ENCODE results near the gene GRAMD2B. TPM values are rescaled to one million over a fixed set of nuclear protein-coding genes. Genes with fewer than 3 reads are reported as not detected.
"Not testable (repeated sequence)": the region's sequence is repeated elsewhere in the genome, so short reads cannot be mapped to it uniquely, and the experiment has no call there.

GRAMD2B gene
- total RNA-seq, 2 donors from 2014 or later = 8.3 to 11.7 TPM

DNA sequence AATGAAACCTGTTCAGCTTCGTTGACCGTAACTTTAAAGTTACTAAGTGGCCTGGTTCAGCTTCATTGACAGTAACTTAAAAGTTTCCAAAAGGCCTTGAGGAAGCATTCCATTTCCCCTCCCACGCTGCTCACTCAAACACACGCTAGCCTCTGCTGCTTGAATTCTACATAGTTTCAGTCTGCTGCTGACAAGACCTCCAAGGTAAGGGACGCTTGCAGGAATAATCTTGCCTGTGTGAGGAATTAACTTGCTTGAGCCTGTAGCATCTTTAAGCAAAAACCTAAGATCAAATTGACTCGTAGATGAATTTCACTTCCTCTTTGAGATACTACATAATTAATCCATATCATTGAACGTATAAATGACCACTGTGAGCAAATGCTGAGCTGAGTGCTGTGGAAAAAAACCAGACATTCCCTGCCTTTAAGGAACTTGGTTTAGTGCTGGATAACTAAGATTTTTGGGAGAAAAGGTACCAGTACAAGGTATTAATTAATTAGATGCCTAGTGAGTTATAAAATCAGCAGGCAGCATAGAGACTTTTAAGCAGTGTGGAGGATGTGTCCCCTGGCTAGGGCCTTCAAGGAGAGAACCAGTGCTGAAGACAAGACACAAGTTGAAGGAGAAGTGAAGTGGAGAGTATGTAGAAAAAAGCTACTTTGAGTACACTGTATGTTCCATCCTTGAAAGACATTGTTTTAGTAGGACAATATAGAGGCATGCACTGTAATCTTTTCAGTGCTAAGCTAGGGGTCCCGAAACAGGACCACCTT, 39.2 kb downstream of the GRAMD2B start:
- ATAC-seq (no peak), DNase-seq (no peak)
- Mint-ChIP-seq H3K4me1 (peaks cover 17% of the 10 kb centered on the region), H3K27ac (peak overlapping the region; percentile 34), H3K36me3 (ENCODE audit: low read depth) (peaks cover 11% of the 10 kb centered on the region), H3K27me3 (no peaks in the 10 kb centered on the region), H3K4me3 (no peak overlapping the region)
- no peaks in the 10 kb centered on the region for H3K9me3 ChIP-seq (ENCODE audit: control insufficient read depth, low read length, poor library complexity, severe bottlenecking)

DNA sequence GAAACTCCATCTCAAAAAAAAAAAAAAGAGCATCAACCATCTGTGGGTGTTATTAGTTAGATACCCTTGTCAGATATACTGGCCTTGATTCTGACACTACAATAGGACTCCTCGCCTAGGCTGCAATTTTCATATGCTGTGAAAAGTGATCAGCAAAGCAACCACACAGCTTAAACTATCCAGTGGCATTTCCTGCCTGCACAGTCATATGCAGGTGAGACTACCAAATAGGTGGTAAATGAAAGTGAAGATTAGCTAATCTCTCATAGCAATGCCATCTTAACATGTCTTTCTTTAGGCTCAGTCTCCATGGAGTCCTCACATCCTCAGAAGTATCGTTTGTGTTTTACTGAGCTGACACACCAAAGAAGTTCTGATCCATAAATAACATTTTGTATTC, 40.8 kb downstream of the GRAMD2B start:
- ATAC-seq (peak; percentile 42), DNase-seq (no peak)
- no peaks in the 10 kb centered on the region for H3K27me3 Mint-ChIP-seq
- no peaks in the 10 kb centered on the region for H3K9me3 ChIP-seq (ENCODE audit: control insufficient read depth, low read length, poor library complexity, severe bottlenecking)
- peaks cover 17% of the 10 kb centered on the region for H3K4me1 Mint-ChIP-seq
- H3K4me3 Mint-ChIP-seq = no peak overlapping the region
- no peak overlapping the region for H3K27ac Mint-ChIP-seq
- H3K36me3 Mint-ChIP-seq (ENCODE audit: low read depth) = peaks cover 10% of the 10 kb centered on the region

DNA sequence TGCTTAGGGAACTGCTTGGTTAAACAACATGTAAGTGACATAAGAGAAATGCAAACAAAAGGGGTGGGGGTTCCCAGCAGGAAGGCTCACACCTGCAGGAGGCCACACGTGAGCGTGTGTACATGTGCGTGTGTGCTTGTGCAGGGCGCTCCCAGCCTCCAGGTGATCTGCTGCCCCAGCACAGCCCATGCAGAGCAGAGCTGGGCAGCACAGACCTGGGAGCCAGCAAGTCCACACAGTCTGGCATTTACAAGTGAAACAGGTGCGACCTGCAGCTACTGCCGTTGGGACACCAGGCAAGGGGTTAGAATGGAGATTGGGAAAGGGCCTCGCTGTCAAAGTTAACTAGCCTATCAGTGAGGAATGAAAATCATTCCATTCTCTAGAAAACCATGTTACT, 41.8 kb downstream of the GRAMD2B start:
- H3K9me3 ChIP-seq (ENCODE audit: control insufficient read depth, low read length, poor library complexity, severe bottlenecking) = no peaks in the 10 kb centered on the region
- Mint-ChIP-seq H3K27me3 (no peaks in the 10 kb centered on the region), H3K27ac (no peak overlapping the region), H3K36me3 (ENCODE audit: low read depth) (peaks cover 10% of the 10 kb centered on the region), H3K4me3 (no peak overlapping the region), H3K4me1 (peaks cover 17% of the 10 kb centered on the region)
- ATAC-seq (no peak), DNase-seq (no peak)

DNA sequence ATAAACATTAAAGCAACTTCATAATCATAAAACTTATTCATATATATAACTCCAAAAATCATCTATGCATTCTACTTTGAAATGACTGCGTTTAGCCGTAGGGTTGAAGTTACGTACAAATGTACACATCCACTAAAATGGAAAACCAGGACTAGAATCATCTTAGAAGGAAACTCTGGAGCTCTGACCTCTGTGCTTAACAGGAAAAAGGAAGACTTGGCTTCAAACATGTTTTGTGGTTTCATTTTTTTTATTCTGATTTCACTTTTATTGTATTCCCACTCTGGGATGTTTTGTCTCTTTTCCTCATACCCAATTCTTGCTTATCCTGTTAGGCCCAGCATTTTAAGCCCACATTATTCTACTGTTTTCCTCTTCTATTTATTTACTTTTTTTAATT, 44.9 kb downstream of the GRAMD2B start:
- H3K4me1 Mint-ChIP-seq = peaks cover 8% of the 10 kb centered on the region
- H3K27ac Mint-ChIP-seq = no peak overlapping the region
- no peaks in the 10 kb centered on the region for H3K9me3 ChIP-seq (ENCODE audit: control insufficient read depth, low read length, poor library complexity, severe bottlenecking)
- peaks cover 8% of the 10 kb centered on the region for H3K36me3 Mint-ChIP-seq (ENCODE audit: low read depth)
- ATAC-seq (no peak), DNase-seq (no peak)
- no peak overlapping the region for H3K4me3 Mint-ChIP-seq
- no peaks in the 10 kb centered on the region for H3K27me3 Mint-ChIP-seq

DNA sequence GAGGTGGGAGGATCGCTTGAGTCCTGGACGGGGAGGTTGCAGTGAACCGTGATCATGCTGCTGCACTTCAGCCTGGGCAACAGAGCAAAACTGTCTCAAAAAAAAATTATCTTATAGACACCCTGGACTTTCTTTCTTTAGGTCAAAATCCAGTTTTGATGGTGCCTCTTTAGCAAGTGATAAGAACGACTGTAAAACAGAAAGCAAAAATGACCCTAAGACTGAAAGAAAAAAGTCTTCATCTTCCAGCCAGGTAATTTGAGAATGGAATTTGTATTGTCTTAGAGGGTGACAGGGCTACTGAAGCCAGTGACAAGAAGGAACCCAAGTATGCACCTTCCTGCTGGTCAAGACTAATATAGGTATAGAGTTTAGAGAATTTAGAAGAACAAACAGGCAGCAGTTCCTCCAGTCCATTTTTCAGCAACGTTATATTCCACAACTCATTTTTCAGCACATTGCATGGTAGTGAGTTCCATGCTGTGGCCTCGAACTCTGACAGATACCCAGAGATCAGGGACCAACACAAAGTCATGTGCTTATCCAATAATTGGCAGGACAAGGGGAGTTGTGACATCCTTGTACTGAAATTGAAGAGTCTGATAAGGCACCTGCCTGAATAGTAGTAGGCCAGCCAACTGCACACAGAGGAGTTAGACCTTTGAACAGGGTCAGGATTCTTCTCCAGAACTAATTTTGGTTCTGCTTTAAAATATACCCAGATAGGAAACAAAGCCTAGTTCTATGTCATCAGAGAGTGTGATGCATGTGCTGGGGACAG, 46.5 kb downstream of the GRAMD2B start:
- H3K9me3 ChIP-seq (ENCODE audit: control insufficient read depth, low read length, poor library complexity, severe bottlenecking) = no peaks in the 10 kb centered on the region
- H3K36me3 Mint-ChIP-seq (ENCODE audit: low read depth) = peaks cover 7% of the 10 kb centered on the region
- no peak overlapping the region for H3K27ac Mint-ChIP-seq
- DNase-seq (no peak), ATAC-seq (no peak)
- H3K4me1 Mint-ChIP-seq = peaks cover 3% of the 10 kb centered on the region
- no peaks in the 10 kb centered on the region for H3K27me3 Mint-ChIP-seq
- no peak overlapping the region for H3K4me3 Mint-ChIP-seq

DNA sequence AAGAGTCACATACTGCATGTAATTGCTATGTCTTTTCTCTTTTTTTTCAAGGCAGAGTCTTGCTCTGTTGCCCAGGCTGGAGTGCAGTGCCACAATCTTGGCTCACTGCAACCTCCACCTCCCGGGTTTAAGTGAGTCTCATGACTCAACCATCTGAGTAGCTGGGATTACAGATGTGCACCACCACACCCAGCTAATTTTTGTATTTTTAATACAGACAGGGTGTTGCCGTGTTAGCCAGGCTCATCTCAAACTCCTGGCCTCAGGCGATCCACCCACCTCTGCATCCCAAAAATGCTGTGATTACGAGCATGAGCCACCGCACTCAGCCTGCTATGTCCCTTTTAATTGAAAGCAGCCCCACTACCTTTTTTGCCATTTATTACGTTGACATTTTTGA, 47.3 kb downstream of the GRAMD2B start:
- not testable (repeated sequence) for H3K4me1 Mint-ChIP-seq; H3K9me3 ChIP-seq (ENCODE audit: control insufficient read depth, low read length, poor library complexity, severe bottlenecking); H3K27me3 Mint-ChIP-seq; H3K27ac Mint-ChIP-seq; H3K4me3 Mint-ChIP-seq; DNase-seq; H3K36me3 Mint-ChIP-seq (ENCODE audit: low read depth); ATAC-seq

DNA sequence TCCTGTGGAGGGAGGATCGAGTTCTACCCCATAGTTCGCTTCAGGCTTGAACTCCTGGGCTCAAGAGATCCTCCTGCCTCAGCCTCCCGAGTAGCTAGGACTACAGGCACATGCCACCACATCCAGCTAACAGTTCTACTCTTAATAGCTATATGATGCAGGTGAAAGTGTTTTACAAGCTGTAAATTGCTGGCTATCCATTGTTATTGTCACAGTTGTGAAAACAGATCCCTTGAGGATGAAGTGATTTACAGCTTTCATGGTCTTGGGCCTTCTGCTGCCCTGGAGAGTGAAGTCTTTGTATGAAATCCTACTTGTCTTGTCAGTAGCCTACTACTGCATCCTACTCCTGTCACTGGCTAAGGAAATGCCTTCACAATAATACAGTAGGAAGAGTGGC, 48.0 kb downstream of the GRAMD2B start:
- no peak for ATAC-seq
- Mint-ChIP-seq H3K4me1 (no peaks in the 10 kb centered on the region), H3K27me3 (no peaks in the 10 kb centered on the region), H3K4me3 (no peak overlapping the region), H3K27ac (no peak overlapping the region), H3K36me3 (ENCODE audit: low read depth) (peaks cover 9% of the 10 kb centered on the region)
- no peak for DNase-seq
- no peaks in the 10 kb centered on the region for H3K9me3 ChIP-seq (ENCODE audit: control insufficient read depth, low read length, poor library complexity, severe bottlenecking)

DNA sequence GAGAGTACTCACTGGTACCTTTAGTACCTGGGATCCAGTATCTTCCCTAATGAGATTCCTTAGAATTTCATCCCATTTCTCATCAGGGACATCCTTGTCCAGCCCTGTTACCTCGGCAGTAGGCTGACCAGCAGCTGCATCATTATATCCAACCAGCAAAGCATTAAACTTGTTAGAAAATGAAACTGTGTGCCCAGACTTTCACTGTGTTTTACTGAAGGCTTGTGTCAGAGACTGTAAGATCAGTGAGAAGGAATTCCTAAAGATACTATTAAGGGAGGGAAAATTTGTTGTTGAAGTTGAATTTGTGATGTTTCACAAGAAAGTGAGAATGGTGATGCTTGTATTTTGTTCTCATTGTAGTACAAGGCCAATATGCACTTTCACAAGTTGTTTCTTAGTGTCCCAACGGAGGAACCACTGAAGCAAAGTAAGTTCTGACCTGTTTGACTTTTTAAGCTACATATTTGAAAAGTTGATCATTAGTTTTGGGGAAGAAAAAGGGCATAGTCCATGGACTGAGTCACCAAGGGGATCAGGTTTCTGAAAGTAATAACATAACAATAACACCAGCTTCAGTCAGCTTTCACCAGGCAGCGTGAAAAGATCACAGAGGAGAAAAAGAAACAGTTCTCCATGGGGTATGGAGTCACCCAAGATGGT, 48.8 kb downstream of the GRAMD2B start:
- Mint-ChIP-seq H3K27ac (no peak overlapping the region), H3K4me3 (no peak overlapping the region), H3K27me3 (no peaks in the 10 kb centered on the region), H3K4me1 (no peaks in the 10 kb centered on the region), H3K36me3 (ENCODE audit: low read depth) (peaks cover 6% of the 10 kb centered on the region)
- H3K9me3 ChIP-seq (ENCODE audit: control insufficient read depth, low read length, poor library complexity, severe bottlenecking) = no peaks in the 10 kb centered on the region
- DNase-seq (no peak), ATAC-seq (no peak)

DNA sequence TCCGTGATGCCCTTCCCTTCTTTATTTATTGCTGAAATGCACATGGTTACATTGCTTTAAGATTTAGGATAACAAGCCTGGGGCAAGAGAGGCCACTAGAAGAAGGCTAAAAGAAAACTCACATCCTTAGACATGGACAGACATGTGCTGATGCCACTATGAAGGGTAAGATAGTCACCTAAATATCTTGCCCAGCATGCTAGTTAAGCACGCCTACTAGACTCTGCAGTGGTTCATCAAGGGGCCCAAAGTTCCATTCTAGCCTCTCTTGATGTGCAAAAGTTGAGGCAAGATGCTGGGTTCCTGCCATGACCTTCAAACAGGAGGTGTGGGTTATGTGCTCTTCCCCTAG, 49.3 kb downstream of the GRAMD2B start:
- H3K9me3 ChIP-seq (ENCODE audit: control insufficient read depth, low read length, poor library complexity, severe bottlenecking) = no peaks in the 10 kb centered on the region
- no peak overlapping the region for H3K27ac Mint-ChIP-seq
- no peaks in the 10 kb centered on the region for H3K4me1 Mint-ChIP-seq
- DNase-seq (no peak), ATAC-seq (no peak)
- no peak overlapping the region for H3K4me3 Mint-ChIP-seq
- H3K27me3 Mint-ChIP-seq = no peaks in the 10 kb centered on the region
- H3K36me3 Mint-ChIP-seq (ENCODE audit: low read depth) = peaks cover 6% of the 10 kb centered on the region

DNA sequence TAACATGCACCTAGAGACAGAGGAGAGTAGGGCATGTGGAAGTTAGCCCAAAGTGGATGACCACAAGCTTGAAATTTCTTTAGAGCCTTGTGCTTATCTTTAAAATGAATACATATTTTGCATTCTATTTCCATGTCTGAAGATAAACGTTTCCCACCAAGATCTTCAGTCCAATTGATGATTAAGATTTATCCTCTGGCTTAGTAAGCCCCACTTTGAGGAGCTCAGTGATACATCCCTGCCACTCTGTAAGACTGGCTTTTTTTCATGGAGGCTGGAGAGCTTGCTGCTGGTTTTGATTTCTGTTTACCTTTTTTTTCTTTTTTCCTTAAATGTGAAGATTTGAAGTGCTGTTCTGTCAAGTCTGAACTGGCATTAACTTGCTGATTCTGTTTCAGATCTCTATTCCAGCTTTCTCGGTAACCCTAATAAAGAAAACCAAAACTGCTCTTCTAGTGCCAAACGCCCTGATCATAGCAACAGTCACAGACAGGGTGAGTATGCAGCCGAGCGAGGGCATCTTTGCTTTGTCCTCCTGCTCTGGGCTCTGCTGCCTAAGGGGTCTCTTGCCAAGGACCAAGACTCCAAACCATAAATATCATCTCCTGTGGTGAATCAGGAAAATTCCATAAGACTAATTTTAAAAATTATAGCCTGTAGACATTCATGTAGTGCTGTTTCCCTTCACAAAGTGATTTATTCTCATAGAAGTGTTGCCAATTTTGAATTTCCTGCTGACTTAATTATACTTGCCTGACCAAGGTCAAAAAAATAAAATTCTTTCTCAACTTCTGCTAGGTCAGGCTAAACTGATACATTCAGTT, 54.3 kb downstream of the GRAMD2B start:
- ATAC-seq = no peak
- peaks cover 11% of the 10 kb centered on the region for H3K36me3 Mint-ChIP-seq (ENCODE audit: low read depth)
- H3K27ac Mint-ChIP-seq = no peak overlapping the region

DNA sequence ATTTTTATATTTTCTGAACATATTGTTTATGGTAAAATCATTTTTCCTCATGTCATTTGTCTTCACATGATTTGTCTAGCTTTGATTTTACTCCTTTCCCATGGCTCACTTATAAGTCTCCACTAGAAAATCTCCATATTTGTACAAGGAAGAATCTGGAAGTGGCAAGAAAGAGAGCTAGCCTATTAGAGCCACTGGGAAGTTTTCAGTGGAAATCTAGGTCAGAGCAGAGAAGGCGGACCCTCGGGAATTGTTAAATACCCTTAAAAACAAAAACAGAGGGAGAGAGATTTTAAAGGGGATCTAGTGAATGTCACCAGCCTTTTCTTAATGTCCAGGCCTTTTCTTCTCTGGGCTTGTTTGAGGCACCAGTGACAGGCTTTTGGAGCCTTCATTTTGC, 56.6 kb downstream of the GRAMD2B start:
- no peaks in the 10 kb centered on the region for H3K4me1 Mint-ChIP-seq
- H3K36me3 Mint-ChIP-seq (ENCODE audit: low read depth) = peaks cover 12% of the 10 kb centered on the region
- ATAC-seq = no peak
- no peaks in the 10 kb centered on the region for H3K9me3 ChIP-seq (ENCODE audit: control insufficient read depth, low read length, poor library complexity, severe bottlenecking)
- no peaks in the 10 kb centered on the region for H3K27me3 Mint-ChIP-seq
- H3K4me3 Mint-ChIP-seq = no peak overlapping the region
- no peak overlapping the region for H3K27ac Mint-ChIP-seq
- DNase-seq = no peak

More for the DNA sequence above, 54.3 kb downstream of the GRAMD2B start:
- DNase-seq = no peak
- Mint-ChIP-seq H3K4me3 (no peak overlapping the region), H3K4me1 (no peaks in the 10 kb centered on the region), H3K27me3 (no peaks in the 10 kb centered on the region)
- no peaks in the 10 kb centered on the region for H3K9me3 ChIP-seq (ENCODE audit: control insufficient read depth, low read length, poor library complexity, severe bottlenecking)

DNA sequence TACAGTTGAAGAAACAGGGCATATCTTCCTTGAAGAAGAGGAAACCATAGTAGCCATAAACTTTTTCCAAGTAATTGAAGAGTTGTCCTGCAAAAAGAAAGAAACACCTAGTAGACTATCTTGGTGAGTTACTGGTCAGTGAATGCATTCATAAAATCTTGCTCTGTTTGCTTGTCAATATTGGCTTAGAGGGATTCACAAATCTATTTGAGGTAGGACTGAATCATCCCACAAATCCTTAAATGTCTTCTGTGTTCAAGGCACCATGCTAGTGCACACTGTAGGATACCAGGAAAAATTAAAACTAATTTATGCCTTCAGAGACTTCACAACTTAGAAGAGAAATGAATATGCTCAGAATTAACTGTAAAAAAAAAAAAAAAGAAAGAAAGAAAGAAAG, 57.6 kb downstream of the GRAMD2B start:
- Mint-ChIP-seq H3K4me1 (no peaks in the 10 kb centered on the region), H3K4me3 (no peak overlapping the region), H3K27ac (peak overlapping the region; percentile 14), H3K27me3 (no peaks in the 10 kb centered on the region), H3K36me3 (ENCODE audit: low read depth) (peaks cover 8% of the 10 kb centered on the region)
- no peak for DNase-seq
- H3K9me3 ChIP-seq (ENCODE audit: control insufficient read depth, low read length, poor library complexity, severe bottlenecking) = no peaks in the 10 kb centered on the region
- no peak for ATAC-seq

DNA sequence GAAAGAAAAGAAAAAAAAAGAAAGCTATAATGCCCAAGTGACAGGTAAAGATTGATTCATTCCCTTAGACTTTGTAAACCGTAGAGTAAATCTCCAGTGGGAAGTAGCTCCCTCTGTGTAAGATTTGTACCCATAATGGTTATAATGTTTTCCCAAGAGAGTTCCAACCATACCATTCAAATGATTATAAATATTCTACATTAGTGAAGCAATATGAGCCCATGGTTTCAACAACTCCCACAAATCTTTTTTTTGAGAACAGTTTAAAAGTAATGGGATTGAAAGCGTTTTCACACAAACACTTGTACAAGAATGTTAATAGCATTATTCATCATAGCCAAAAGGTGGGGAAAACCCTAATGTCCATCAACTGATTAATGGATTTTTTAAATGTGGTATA, 58.0 kb downstream of the GRAMD2B start:
- Mint-ChIP-seq H3K27me3 (no peaks in the 10 kb centered on the region), H3K4me3 (no peak overlapping the region), H3K36me3 (ENCODE audit: low read depth) (peaks cover 8% of the 10 kb centered on the region), H3K27ac (no peak overlapping the region), H3K4me1 (no peaks in the 10 kb centered on the region)
- ATAC-seq (no peak), DNase-seq (no peak)
- no peaks in the 10 kb centered on the region for H3K9me3 ChIP-seq (ENCODE audit: control insufficient read depth, low read length, poor library complexity, severe bottlenecking)
